ENCODE data around the gene TNN.
"Not testable (repeated sequence)": the region's sequence is repeated elsewhere in the genome, so short reads cannot be mapped to it uniquely, and the experiment has no call there.

The TNN gene

GRCh38 chr1:175108331-175108820 lies 40.7 kb downstream of the TNN start:
- not testable (repeated sequence) for H3K4me3 ChIP-seq (ENCODE audit: low read depth in 1 of 2, low read length in 1 of 2); H3K27me3 ChIP-seq; H3K36me3 ChIP-seq; H3K9me3 ChIP-seq; H3K4me1 ChIP-seq (ENCODE audit: control insufficient read depth in 1 of 2, insufficient read depth in 1 of 2, low read depth in 1 of 2, low read length in 1 of 2); H3K27ac ChIP-seq

DNA sequence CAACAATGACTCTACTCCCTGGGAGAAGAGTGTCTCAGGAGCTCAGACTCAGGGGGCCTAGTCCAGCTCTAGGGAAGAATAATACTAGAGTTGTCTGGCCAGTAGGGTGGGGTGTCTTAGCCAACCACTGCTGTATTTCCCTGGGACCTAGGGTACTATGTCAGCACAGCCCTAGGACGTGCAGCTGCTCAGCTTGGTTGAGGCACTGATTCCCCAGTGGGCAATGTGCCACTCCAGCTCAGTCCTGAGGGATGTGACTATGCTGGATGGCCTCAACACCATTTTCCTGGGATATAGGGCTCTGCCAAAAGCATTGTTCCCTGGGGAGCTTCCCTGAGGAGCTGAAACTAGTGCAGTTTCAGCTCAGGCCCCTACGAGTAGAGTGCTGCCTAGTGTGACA lies 47.4 kb downstream of the TNN start:
- H3K27ac ChIP-seq = no peak overlapping the region
- no peaks in the 10 kb centered on the region for H3K4me1 ChIP-seq (ENCODE audit: control insufficient read depth in 1 of 2, insufficient read depth in 1 of 2, low read depth in 1 of 2, low read length in 1 of 2)
- H3K9me3 ChIP-seq = no peaks in the 10 kb centered on the region
- no peaks in the 10 kb centered on the region for H3K27me3 ChIP-seq
- H3K36me3 ChIP-seq = no peaks in the 10 kb centered on the region
- no peak overlapping the region for H3K4me3 ChIP-seq (ENCODE audit: low read depth in 1 of 2, low read length in 1 of 2)
- TF ChIP-seq CTCF (IDR thresholded peaks at IDR 0.05) = no peak

DNA sequence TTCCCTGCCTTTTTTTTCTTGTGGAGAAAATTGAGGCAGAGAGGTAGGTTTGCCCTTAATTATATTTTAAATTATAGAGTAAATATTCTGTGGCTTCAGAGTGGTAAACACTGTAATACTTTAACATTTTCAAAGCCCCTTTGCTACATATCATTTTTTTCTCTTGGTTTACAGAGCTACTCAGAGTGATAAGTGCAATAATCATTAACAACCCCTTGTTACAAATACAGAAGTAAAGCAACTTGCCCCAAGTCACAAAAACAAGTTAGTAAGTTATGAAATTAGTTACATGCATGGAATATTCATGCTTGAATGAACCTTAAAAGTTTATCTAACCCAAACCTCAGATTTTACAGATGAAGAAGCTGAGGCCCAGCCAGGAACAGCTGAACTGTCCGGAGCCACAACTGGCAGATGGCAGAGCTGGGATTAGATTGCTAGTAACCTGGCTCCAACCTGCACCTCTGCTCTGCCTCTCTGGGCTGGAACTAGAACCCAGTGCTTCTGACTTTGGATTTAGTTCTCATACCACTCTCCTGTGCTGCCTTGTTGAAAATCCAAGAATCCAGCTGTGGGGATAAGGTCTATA lies 48.7 kb downstream of the TNN start:
- H3K36me3 ChIP-seq = no peaks in the 10 kb centered on the region
- TF ChIP-seq CTCF (IDR thresholded peaks at IDR 0.05) = no peak
- H3K4me3 ChIP-seq (ENCODE audit: low read depth in 1 of 2, low read length in 1 of 2) = no peak overlapping the region
- H3K27ac ChIP-seq = no peak overlapping the region
- no peaks in the 10 kb centered on the region for H3K4me1 ChIP-seq (ENCODE audit: control insufficient read depth in 1 of 2, insufficient read depth in 1 of 2, low read depth in 1 of 2, low read length in 1 of 2)
- no peaks in the 10 kb centered on the region for H3K27me3 ChIP-seq
- H3K9me3 ChIP-seq = no peaks in the 10 kb centered on the region

DNA sequence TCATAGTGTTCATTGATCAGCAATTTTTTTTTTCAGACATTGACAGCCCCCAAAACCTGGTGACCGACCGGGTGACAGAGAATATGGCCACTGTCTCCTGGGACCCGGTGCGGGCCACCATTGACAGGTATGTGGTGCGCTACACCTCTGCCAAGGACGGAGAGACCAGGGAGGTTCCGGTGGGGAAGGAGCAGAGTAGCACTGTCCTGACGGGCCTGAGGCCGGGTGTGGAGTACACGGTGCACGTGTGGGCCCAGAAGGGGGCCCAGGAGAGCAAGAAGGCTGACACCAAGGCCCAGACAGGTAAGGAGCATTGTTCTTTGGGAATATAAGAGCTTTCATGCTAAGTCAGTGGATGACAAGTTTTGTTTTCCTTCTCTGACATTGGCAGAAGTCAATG lies 49.3 kb downstream of the TNN start:
- H3K9me3 ChIP-seq = no peaks in the 10 kb centered on the region
- no peaks in the 10 kb centered on the region for H3K36me3 ChIP-seq
- no peaks in the 10 kb centered on the region for H3K4me1 ChIP-seq (ENCODE audit: control insufficient read depth in 1 of 2, insufficient read depth in 1 of 2, low read depth in 1 of 2, low read length in 1 of 2)
- H3K27me3 ChIP-seq = no peaks in the 10 kb centered on the region
- no peak overlapping the region for H3K4me3 ChIP-seq (ENCODE audit: low read depth in 1 of 2, low read length in 1 of 2)
- TF ChIP-seq CTCF (IDR thresholded peaks at IDR 0.05) = no peak
- H3K27ac ChIP-seq = no peak overlapping the region

DNA sequence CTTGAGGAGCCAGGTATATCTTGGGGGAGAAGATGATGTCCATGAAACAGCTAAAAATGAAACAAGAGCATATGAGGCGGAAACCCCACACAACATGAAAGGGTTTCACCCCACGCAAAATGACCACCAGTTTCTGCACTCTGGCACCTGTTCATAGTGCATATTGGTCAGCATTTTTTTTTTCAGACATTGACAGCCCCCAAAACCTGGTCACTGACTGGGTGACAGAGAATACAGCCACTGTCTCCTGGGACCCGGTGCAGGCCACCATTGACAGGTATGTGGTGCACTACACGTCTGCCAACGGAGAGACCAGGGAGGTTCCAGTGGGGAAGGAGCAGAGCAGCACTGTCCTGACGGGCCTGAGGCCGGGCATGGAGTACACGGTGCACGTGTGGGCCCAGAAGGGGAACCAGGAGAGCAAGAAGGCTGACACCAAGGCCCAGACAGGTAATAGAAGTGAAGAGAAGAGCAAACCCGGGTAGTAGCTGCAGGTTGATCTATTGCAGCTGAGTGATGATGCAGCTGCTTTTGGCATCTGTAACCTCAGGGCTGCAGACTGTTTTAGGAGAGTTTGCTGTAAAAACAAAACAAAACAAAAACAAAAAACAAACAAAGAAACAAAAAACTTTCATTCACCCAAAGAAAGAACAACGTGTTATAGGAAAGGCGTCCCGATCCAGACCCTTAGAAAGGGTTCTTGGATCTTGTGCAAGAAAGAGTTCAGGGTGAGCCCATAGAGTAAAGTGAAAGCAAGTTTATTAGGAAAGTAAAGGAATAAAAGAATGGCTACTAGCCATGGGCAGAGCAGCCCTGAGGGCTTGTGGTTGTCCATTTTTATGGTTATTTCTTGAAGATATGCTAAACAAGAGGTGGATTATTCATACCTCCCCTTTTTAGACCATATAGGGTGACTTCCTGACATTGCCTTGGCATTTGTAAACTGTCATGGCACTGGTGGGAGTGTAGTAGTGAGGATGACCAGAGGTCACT lies 51.0 kb downstream of the TNN start:
- Histone ChIP-seq H3K9me3 (no peaks in the 10 kb centered on the region), H3K4me3 (ENCODE audit: low read depth in 1 of 2, low read length in 1 of 2) (no peak overlapping the region), H3K4me1 (ENCODE audit: control insufficient read depth in 1 of 2, insufficient read depth in 1 of 2, low read depth in 1 of 2, low read length in 1 of 2) (no peaks in the 10 kb centered on the region), H3K27me3 (no peaks in the 10 kb centered on the region), H3K36me3 (no peaks in the 10 kb centered on the region), H3K27ac (no peak overlapping the region)
- TF ChIP-seq CTCF (IDR thresholded peaks at IDR 0.05) = no peak

GRCh38 chr1:175120511-175120910 lies 52.9 kb downstream of the TNN start:
- no peak overlapping the region for H3K27ac ChIP-seq
- peaks cover 13 to 16% of the 10 kb centered on the region in 2 experiments for H3K4me1 ChIP-seq (ENCODE audit: control insufficient read depth in 1 of 2, insufficient read depth in 1 of 2, low read depth in 1 of 2, low read length in 1 of 2)
- no peak overlapping the region for H3K4me3 ChIP-seq (ENCODE audit: low read depth in 1 of 2, low read length in 1 of 2)
- H3K9me3 ChIP-seq = no peaks in the 10 kb centered on the region
- TF ChIP-seq CTCF (IDR thresholded peaks at IDR 0.05) = no peak
- no peaks in the 10 kb centered on the region for H3K36me3 ChIP-seq
- H3K27me3 ChIP-seq = no peaks in the 10 kb centered on the region
